Aorta (tissue), 5 donors: Measurements from ENCODE around the gene MLLT1. TPM values are rescaled to one million over a fixed set of nuclear protein-coding genes. Genes with fewer than 3 reads are reported as not detected.

Source experiments
- ATAC-seq: fragments of 200-7000 bp; cut with Tn5 transposase; one replicate; pipeline ENCODE4 v1.9.1; 2022; ENCODE audit warnings: moderate library complexity; ENCODE audit not compliant: low FRiP score
- DNase-seq, 2 donors: peaks; one replicate each; pipeline ENCODE4 v3.0.0-alpha.2; 2020
- H3K27ac ChIP-seq, 2 donors: one replicate each; pipeline ENCODE4 v1.5.1; 2013; ENCODE audit warnings: low read length in 2 of 2, mild to moderate bottlenecking in 2 of 2, moderate library complexity in 2 of 2, control low read depth in 1 of 2, inconsistent platforms in 1 of 2, low read depth in 1 of 2
- H3K27me3 ChIP-seq, 2 donors: one replicate each; pipeline ENCODE4 v1.6.1; 2013; ENCODE audit warnings: control low read depth in 1 of 2, low read length in 1 of 2, mild to moderate bottlenecking in 1 of 2, moderate library complexity in 1 of 2; ENCODE audit not compliant: insufficient read depth in 2 of 2, control insufficient read depth in 1 of 2
- H3K36me3 ChIP-seq, 2 donors: one replicate each; pipeline ENCODE4 v1.6.1; 2013; ENCODE audit warnings: control low read depth in 1 of 2, low read length in 1 of 2, mild to moderate bottlenecking in 1 of 2; ENCODE audit not compliant: insufficient read depth in 2 of 2, control insufficient read depth in 1 of 2
- H3K4me1 ChIP-seq, 2 donors: one replicate each; pipeline ENCODE4 v1.6.1; 2013; ENCODE audit warnings: low read length in 2 of 2, control low read depth in 1 of 2, mild to moderate bottlenecking in 1 of 2, moderate library complexity in 1 of 2; ENCODE audit not compliant: insufficient read depth in 2 of 2, control insufficient read depth in 1 of 2
- H3K4me3 ChIP-seq, 2 donors: one replicate each; pipeline ENCODE4 v1.5.1; 2013; ENCODE audit warnings: low read length in 2 of 2, control low read depth in 1 of 2, mild to moderate bottlenecking in 1 of 2
- H3K9me3 ChIP-seq: one replicate; pipeline ENCODE4 v1.6.1; 2013; ENCODE audit warnings: mild to moderate bottlenecking, low read length; ENCODE audit not compliant: control insufficient read depth
- WGBS, 2 donors: extraction: QIAGEN DNeasy Blood & Tissue Kit; methylation state at CpG; one replicate each; pipeline ENCODE4 v1.1.7; 2013; 5-methylcytosine and 5-hydroxymethylcytosine counted together
- intact Hi-C, 2 donors: fragments of 100-400 bp; cut with DNase I; formaldehyde crosslinking; loops; one replicate each; pipeline versions ENCODE4 v1.14.2 to v1.15.0; 2022
- polyA plus RNA-seq, 2 donors: library from polyadenylated mRNA; stranded (reverse); fragments of 200-250 nt; gene quantifications; one replicate each; pipeline ENCODE4 v1.2.3, GENCODE V29; 2013
- total RNA-seq, 2 donors: library from RNA; stranded (reverse); fragmentation: NEBNext Ultra II Directional; extraction: Animal tissue kit (Norgen Biotek cat#: 25700); gene quantifications; one replicate each; pipeline ENCODE4 v1.2.1, GENCODE V29; 2021
- donor health status: healthy with polysubstance abuse.
- donor health status: Bipolar disorder and iron deficiency.
- donor health status: DM: no; HTN: no; CAD: no.
- donor health status: DM: no; HTN: no; CAD: no.
- donor health status: DM: yes; HTN: yes; CAD: no.

MLLT1 gene
- total and polyA plus RNA-seq, 4 donors, result 14.9 to 55.5 (median 44.5) TPM

DNA sequence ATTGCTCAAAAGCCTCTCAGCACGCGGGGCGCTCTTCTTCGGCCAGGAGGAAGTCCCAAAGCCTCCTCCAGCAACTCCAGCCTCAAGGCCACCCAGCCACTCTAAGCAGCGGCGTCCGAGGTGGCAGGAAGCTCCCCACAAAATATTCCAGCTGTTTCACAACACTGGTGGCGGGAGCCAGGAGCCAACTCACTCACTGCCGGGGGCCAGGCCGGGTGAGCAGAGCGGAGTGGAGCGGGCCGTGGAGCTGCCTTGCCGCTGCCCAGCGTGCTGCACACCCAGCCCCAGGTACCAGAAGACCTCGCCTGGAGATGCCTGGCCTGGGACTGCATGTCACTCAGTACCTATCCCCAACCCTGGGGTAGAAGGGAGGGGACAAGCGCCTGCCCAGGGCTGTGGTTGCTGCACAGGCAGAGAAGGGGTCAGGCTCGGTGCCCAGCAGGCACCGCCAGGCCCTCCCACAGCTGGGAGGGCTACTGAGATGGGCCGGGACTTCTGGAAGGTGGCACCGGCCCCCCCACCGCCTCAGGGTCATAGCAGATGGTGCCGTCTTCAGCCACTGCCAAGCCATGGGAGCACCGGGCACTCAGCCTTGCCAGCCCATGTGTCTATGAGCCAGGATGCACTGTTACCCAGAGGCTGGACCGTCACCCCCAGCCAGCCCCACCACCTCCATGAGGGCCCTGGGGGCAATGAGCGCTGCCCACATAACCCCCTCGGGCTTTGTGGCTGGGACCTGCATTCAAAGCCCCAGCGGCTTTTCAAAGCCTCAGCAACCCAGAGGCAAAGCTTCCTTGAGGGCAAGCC lies 59.2 kb downstream of the MLLT1 start:
- intact Hi-C loops, result no loop called here
- peak in 1 of 2 donors; percentile 84 for DNase-seq

DNA sequence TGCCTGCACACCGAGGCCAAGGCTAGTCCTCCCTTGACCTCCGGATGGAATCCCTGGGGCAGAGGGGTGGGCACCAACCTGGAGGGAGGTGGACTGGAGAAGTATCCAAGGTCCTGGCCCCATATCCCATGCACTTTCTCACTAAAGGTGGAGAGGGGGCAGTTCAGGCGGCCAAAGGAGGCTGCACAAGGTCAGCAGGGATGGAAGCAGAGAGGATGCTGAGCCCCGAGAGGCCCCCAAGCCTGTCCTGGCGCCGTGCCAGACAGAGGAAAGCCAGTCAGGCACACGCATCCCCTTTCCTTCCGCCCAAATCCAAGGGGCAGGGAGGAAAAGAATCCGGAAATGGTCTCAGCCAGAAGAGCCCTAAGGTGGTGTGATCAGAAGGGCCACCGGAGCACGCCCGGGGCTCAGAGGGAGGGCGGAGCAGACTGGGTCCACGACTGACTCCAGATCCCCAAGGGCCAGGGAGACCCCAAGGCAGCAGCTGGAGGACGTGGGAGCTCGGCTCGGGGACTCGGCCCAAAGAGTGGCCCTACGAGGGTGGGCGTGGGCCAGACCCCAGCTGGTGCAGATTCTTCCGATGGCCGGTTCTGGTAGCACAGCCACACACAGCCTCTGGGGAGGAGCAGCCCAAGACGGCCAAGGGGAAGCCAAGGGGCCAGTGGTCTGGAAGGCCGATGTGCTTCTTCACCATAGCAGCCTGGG lies 60.0 kb downstream of the MLLT1 start:
- no peak overlapping the region for H3K4me3 ChIP-seq
- ATAC-seq, result no peak
- no peaks in the 10 kb centered on the region for H3K36me3 ChIP-seq
- H3K4me1 ChIP-seq, result no peaks in the 10 kb centered on the region
- 71 to 73% methylated on average over 24 of the region's 24 CpGs for WGBS, 2 donors
- no peaks in the 10 kb centered on the region for H3K27me3 ChIP-seq
- DNase-seq, result peak; percentile 46 to 78
- H3K27ac ChIP-seq, result no peak overlapping the region
- intact Hi-C loops, result loop anchor here (5.0 kb wide), 2 partner anchors 63 to 78 kb away; no protein-coding TSS in a partner anchor
- H3K9me3 ChIP-seq, result no peaks in the 10 kb centered on the region

More for the DNA sequence above, 59.2 kb downstream of the MLLT1 start:
- WGBS, 2 donors, result 85 to 88% methylated on average over 28 of the region's 28 CpGs
- Histone ChIP-seq H3K27me3 (no peaks in the 10 kb centered on the region), H3K4me3 (no peak overlapping the region), H3K9me3 (no peaks in the 10 kb centered on the region), H3K36me3 (no peaks in the 10 kb centered on the region), H3K4me1 (no peaks in the 10 kb centered on the region), H3K27ac (no peak overlapping the region)
- peak; percentile 39 for ATAC-seq

DNA sequence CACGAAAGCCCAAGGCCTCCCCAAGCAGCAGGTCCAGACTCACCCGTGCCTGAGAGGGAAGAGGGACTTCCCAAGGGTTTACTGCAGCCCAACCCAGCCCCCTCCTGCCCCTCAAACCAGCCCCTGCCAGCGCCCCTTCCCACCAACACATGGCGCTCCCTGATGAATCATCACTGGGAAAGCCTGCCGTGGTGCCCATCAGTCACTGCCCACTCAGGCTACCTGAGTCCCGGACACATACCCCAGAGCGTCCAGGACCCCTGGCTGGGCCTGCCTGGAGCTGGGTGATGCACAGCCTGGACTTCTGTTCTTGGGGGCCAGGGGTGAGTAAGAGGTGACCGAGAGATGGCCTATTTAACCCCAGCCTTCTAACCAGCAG lies 60.6 kb downstream of the MLLT1 start:
- 71 to 73% methylated on average over 8 of the region's 8 CpGs for WGBS, 2 donors
- Histone ChIP-seq H3K27ac (no peak overlapping the region), H3K27me3 (no peaks in the 10 kb centered on the region), H3K9me3 (no peaks in the 10 kb centered on the region), H3K4me1 (no peaks in the 10 kb centered on the region), H3K4me3 (no peak overlapping the region), H3K36me3 (no peaks in the 10 kb centered on the region)
- no peak for ATAC-seq
- no peak for DNase-seq
- intact Hi-C loops, result loop anchor here (5.0 kb wide), 2 partner anchors 63 to 78 kb away; no protein-coding TSS in a partner anchor

DNA sequence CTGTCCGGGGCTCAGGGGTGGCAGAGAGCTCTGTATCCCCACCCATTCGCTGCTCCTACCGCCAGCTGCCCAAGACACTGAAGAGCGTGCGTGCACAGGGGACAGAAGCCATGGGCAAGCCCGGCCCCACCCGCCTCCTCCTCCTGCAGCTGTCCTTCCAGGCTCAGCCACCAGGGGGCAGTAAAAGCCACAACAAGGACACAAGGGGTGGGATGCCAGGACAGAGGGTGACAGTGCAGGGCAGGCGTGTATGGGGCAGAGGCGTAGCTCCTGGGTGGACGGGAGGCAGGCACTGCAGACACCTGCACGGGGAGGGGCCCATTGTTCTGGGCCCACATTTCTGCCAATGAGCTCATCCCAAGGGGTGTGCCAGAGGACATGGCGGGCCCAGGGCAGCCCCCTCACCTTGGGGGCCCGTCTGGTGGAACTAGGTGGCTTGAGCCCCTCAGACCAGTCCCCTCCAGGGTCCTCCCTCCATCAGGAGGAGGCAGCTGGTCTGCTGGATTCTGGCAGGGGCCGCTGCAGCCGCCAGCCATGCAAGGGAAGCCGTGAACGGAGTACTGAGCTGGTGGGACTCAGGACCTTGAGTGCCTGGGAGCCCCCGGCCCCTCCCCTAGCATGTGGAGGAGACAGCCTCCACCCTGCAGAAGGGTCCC lies 61.2 kb downstream of the MLLT1 start:
- H3K9me3 ChIP-seq, result no peaks in the 10 kb centered on the region
- WGBS, 2 donors, result 41 to 43% methylated on average over 17 to 18 of the region's 18 CpGs
- no peak overlapping the region for H3K27ac ChIP-seq
- no peak overlapping the region for H3K4me3 ChIP-seq
- no peaks in the 10 kb centered on the region for H3K36me3 ChIP-seq
- ATAC-seq (peak; percentile 85), DNase-seq (peak; percentile 91 to 96)
- intact Hi-C loops, result loop anchor here (1.0 to 5.0 kb wide), 3 partner anchors 64 to 81 kb away; no protein-coding TSS in a partner anchor
- no peaks in the 10 kb centered on the region for H3K4me1 ChIP-seq
- H3K27me3 ChIP-seq, result no peaks in the 10 kb centered on the region

DNA sequence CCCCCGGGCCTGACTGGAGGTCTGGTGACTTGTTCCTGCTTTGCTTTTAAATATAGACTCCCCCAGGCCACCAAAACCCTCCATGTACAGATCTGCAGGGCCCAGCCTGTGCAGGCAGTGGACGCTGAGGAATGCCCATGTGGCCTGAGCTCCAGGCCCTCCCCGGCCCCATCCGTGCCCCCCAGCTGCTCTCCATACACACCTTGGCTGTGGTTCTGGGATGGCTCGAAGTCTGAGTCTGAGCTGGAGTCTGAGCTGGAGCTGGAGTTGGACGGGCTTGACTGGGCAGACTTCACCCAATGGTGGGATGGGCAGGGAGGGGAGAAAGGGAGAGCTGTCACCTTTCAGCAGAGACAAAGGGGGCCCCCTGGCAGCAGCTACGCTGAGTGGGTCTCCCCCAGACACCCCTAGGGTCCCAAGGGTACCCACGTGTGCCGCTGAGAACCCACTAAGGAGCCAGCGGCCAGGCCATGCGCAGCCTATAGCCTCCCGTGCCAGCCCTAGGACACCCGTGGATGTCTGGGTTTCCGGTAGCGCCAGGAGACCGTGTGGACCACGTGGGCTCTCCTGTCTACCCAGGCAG lies 61.9 kb downstream of the MLLT1 start:
- H3K27ac ChIP-seq, result no peak overlapping the region
- H3K36me3 ChIP-seq, result no peaks in the 10 kb centered on the region
- 56 to 67% methylated on average over 17 of the region's 17 CpGs for WGBS, 2 donors
- H3K27me3 ChIP-seq, result no peaks in the 10 kb centered on the region
- H3K4me1 ChIP-seq, result no peaks in the 10 kb centered on the region
- no peak overlapping the region for H3K4me3 ChIP-seq
- no peaks in the 10 kb centered on the region for H3K9me3 ChIP-seq
- intact Hi-C loops, result loop anchor here (1.0 to 5.0 kb wide), 3 partner anchors 64 to 81 kb away; no protein-coding TSS in a partner anchor
- DNase-seq (peak in 1 of 2 donors; percentile 72), ATAC-seq (peak; percentile 4)

DNA sequence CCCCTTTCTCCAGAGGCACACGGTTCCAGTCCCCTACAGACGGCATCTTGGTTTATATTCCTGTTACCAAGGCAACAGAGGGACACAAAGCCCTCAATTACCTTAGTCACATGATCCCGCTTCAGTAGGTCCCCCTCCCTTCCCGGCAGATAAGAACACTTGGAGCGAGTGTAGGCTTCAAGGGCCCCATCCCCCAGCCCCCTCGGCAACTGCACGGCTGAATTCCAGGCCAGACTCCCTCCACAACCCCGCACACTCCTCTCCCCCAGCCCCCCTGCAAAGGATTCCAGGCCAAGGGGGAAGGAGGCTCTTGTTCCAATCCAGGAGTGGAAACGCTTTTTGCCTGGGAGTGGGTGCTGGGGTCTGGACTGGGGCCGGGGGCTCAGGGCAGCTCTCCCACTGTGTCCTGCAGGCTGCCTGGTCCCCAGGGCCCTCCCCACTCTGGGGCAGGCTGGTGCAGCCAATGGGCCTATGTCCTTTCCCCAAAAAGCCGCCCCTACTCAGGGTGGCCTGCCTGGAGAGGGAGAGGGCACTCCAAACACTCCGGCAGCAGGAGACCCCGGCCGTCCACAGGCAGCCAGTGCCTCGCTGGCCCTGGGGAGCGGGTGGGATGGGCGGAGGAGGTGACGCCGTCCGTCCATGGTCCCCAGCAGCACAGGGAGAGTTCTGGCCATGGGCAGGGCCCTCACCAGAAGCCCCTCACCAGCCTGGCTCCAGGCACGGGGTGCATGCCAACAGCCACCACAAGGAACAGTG lies 62.6 kb downstream of the MLLT1 start:
- 44 to 57% methylated on average over 21 of the region's 21 CpGs for WGBS, 2 donors
- no peak for ATAC-seq
- H3K9me3 ChIP-seq, result no peaks in the 10 kb centered on the region
- H3K4me1 ChIP-seq, result no peaks in the 10 kb centered on the region
- intact Hi-C loops, result loop anchor here (5.0 kb wide), 2 partner anchors 65 to 80 kb away; no protein-coding TSS in a partner anchor
- H3K27me3 ChIP-seq, result no peaks in the 10 kb centered on the region
- peak in 1 of 2 donors; percentile 45 for DNase-seq
- peaks cover 0 to 2% of the 10 kb centered on the region in 2 donors for H3K36me3 ChIP-seq
- H3K4me3 ChIP-seq, result no peak overlapping the region
- no peak overlapping the region for H3K27ac ChIP-seq

DNA sequence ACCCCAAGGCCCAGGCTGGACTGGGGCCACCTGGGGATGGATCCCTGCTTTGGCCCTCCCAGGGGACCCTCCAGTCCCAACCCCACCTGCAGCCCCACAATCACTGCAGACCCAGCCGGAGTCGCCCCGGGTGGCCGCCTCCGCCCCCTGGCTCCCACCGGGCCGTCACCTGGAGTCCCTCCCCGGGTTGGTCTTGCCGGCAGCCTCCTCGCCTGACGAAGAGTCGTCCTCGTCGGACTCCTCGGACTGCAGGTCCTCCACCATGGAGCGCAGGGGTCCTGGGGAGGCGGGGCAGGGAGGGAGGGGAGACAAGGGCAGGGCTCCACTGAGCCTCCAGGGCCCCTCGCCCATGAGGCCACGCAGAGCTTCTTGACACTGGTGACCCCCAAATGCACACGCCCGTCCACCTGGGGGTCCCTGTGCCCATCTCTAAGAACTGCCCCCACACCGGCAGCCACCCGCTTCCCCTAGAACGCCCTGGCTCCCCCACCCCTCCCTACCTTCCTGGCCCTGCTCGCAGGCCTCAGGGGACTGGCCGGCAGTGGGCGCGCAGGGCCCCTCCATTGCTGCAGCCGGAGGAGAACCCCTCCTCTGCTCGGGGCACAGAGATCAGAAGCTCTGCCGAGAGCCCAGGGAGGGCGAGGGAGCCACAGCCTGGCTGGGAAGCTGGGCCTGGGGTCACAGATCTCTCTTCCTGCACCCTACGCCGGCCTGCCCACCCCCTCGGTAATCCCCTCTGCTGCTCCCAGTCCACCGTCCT lies 63.4 kb downstream of the MLLT1 start:
- ATAC-seq, result no peak
- Histone ChIP-seq H3K36me3 (peaks cover 0 to 2% of the 10 kb centered on the region in 2 donors), H3K27ac (no peak overlapping the region), H3K4me3 (no peak overlapping the region), H3K4me1 (no peaks in the 10 kb centered on the region), H3K9me3 (no peaks in the 10 kb centered on the region), H3K27me3 (no peaks in the 10 kb centered on the region)
- intact Hi-C loops, result loop anchor here (5.0 kb wide), 2 partner anchors 66 to 81 kb away; no protein-coding TSS in a partner anchor
- peak in 1 of 2 donors; percentile 45 for DNase-seq
- WGBS, 2 donors, result 83 to 85% methylated on average over 34 to 36 of the region's 36 CpGs
